Kidney glomerular epithelial cell (primary cell): ENCODE measurements around the gene FAM193B.

ENCODE experiments used
- DNase-seq: peaks from one replicate; lab custom pipeline; 2025; lab: John Stamatoyannopoulos, UW

Gene FAM193B

DNA sequence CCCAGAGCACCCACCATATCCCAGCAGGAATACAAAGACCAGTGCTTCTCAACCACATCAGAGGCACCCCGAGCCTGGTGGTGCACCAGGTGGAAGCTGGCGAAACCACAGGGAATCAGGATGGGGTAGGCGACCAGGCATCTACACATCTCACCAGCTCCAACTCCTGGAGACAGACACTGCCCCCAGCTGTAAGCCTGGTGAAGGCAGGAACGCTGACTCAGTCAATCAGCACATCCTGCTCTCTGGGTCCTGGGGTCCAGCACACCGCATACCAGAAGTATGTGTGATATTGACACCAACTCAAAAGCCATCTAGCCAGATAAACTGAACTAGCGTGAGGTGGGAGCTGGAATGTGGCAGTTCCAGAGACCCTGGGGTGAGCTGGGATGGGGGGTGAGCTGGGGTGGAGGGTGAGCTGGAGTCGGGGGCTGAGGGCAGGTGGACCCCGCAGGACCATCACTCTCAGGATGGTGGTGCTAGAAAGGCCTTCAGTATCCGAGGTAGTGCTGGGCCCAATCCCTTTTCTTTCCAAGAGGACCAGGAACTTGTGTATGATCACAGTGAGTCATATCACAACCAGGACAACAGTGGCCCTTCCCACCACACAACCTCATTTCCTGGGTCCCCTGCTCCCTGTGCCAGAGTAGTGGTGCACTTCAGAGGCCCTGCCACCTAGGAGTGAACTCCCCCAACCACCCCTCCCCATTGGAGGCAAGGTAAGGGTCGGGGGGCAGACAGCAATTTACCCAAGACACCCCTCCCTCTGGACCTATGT lies 83.4 kb downstream of the FAM193B start:
- DNase-seq = no peak
